ENCODE measurements around the gene PNP.
"Not testable (repeated sequence)": the region's sequence is repeated elsewhere in the genome, so short reads cannot be mapped to it uniquely, and the experiment has no call there.

Gene PNP

DNA sequence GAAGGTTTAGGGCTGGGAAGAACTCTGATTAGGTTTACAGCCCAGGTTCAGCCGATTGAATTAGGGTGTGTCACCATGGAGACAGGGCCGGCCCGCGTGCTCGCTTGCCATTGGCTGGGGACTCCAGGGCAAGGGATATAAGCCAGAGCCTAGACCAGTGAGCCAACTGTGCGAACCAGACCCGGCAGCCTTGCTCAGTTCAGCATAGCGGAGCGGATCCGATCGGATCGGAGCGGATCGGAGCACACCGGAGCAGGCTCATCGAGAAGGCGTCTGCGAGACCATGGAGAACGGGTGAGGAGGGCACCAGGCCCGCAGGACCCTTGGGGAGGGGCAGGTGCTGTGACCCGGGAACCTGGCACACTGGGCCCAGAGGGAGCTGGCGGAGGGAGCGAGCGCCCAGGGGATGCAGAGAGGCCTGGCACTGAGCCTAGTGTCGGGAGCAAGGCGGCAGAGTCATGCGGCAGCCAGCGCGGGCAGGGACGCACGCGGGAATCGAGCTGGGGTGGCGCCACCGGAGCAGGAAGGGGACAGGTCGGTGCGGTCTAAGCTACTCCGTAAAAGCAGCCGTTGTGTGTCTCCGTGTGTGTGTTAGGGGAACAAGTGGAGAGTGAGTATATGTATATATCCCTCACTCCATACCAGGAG, at the start of gene PNP:
PNP (plus strand) TSS at position 165 of the 648 bp plus-strand sequence; CDS start at position 284, 119 bp downstream.
- peak; percentile 81 for DNase-seq (ENCODE audit: low spot score)

DNA sequence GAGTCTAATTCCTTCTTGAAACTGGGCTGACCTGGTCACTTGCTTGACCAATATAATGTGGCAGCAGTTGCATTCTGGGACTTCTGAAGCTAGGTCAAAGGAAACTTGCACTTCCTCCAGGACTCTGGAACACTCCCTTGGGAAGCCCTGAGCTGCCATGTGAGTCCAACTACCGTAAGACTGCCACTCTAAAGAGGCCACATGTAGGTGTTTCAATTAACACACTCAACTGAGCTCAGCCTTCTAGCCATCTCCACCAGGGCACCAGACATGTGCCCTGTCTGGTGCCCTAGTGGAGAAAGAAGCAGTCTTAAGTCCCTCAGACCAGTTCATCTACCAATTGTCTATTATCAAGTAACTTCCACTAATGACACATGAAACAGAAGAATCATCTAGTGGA, 49.8 kb upstream of the PNP start:
- no peak for DNase-seq (ENCODE audit: low spot score)

DNA sequence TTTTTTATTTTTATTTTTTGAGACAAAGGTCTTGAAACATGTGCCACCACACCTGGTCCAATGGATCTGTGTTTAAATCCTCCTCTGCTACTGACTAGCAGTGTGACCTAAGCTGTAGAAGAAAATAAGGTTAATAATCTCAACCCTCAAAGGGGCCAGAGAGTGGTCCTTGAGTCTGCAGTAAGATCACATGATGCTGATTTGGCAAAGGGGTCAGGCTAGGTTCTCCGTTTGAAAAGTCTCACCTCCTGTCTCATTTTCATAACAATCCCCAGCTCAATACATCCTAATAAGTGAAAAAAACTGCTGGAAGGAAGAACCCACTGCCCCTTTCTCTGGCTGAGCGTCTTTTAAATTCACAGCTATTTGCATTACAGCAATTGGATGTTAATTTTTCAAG, 47.9 kb upstream of the PNP start:
- no peak for DNase-seq (ENCODE audit: low spot score)

DNA sequence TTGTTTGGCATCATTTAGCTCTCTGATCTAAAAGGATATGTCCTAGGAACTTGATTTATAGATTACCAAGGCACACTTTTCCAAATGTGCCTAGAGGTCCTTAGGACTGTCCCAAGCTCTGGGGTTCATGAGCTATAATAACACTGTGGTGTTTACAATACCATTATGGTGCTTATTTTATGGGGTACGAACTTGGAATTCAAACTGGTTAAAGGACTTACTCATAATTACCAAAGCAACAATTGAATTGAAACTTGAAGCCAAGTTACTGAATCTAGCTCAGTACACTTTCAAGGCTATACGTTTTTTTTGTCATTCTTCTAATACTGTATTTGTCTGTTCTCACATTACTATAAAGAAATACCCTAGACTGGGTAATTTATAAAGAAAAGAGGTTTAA, 46.3 kb upstream of the PNP start:
- DNase-seq (ENCODE audit: low spot score): no peak

DNA sequence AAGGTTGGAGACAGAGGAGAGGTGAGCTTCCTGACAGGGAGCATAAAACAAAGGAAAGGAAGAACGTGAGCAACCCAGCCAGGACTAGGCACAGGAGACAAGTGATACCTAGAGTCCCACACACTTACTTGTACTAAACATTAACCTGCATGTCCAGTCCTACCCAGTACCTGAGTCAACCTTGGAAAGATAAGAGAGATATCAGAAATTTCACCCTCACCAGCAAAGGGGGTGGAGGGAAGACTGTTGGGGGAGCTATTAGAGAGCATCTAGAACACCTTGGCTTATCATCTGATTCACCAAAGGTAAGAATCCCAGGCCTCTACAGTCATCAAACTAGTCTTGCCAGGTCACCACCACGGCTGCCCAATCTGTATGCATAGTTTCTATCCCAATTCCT, 44.4 kb upstream of the PNP start:
- DNase-seq (ENCODE audit: low spot score): no peak

DNA sequence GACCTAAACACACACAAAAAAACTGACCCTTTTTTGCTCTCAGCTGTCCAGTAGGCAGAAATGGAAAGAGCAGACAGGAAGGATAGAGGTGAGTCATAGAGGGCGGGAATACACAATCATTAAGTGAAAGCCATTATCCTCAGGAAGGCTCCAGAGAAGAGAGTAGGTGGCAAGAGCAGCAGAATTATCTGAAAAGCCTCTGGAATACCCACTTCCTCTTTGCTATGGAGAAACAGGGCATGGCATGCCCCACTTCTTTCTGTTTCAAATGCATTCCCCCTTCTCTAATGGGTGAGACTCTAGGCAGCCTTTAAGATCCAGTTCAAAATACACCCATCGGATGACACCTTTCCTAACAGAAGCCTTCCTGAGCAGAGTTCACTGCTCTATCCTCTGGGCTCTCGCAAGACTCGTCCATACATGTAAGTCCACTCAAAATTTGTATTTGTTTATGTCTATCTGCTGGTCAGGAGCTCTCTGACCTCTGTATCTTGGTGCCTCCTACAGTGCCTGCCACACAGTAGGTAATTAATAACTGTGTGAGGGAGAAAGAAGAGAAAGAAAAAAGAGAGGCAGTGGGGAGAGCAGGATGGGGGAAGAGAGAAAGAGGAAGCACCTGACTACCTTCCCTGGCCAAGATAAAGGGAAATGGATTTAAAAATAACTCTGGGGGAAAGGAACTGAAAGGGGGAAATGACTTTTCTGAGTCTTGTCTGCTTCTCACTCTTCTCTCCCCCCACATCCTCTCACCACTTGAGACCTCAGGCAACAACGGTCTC, 41.8 kb upstream of the PNP start:
- DNase-seq (ENCODE audit: low spot score): peak; percentile 63

DNA sequence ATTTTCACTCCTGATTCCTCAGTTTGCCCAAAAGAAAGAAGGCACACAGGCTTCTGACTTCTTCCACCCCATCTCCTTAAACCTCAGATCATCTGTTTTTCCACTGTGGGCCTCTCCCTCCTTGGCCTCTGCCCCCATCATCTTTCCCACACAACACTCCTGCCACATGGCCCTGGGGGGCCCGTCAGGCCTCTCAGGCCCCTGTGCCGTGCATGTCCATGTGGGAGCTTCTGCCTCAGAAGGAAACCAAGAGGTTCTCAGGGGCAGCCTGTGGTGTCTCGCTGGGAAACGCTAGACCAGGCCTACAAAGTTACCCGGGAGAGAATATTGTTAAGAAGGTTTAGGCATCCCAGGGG, 41.2 kb upstream of the PNP start:
- DNase-seq (ENCODE audit: low spot score): no peak

DNA sequence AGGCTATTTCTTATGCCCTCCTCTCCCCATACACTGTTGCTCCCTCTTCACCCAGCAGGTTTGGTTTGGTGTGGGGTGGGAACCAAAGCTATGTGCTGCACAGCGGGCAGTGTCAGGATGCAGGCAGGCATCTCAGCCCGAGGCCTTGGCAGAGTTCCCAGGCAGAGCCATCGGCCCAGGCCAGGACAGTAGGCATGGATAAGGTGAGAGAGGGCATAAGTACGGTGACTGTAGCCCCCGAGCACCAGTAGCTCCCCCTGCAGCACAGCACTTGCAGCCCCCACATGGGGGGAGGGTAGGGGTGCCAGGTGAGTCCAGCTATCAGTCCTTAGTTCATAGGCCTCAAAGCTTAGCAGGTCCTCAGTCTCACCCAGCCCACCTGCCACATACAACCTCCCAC, 40.4 kb upstream of the PNP start:
- DNase-seq (ENCODE audit: low spot score): no peak

DNA sequence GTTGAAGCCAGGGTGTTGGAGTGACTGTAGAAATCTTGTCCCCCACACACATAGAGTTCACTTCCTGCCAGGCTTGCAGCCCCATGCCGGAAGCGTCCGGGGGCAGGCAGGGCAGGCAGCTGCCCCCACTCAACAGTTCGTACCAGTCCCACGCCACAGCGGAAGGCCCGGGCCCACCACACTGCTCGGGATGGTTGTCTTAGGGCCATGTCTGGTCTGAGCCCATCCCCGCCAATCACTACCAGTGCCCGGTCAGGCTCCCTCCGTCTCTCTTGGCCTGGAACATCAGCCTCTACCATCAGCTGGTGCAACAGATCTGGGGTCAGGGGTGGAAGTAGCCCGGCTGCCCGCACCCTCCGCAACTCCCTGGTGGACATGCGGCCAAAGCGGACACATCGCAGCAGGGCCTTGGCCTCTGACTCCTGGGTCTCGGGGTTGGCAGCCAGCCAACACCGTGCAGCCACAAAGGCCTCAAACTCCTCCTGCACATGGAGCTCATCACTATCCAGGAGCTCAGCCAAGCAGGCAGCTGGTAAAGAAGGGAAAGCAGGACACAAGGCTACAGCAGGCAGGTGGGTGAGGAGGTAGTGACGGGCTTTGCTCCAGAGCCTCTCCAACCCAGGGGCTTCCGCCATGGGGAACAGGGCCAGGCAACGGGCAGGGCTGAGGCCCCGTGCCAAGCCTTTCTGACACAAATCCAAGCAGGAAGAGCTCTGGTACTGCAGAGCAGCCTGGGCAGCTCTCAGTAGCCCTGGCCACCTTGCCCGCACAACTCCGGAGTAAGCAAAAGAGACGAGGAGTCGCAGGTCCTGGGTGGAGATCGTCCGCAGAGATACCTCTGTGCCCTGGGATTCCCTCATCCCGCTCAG, 39.2 kb upstream of the PNP start:
- no peak for DNase-seq (ENCODE audit: low spot score)

DNA sequence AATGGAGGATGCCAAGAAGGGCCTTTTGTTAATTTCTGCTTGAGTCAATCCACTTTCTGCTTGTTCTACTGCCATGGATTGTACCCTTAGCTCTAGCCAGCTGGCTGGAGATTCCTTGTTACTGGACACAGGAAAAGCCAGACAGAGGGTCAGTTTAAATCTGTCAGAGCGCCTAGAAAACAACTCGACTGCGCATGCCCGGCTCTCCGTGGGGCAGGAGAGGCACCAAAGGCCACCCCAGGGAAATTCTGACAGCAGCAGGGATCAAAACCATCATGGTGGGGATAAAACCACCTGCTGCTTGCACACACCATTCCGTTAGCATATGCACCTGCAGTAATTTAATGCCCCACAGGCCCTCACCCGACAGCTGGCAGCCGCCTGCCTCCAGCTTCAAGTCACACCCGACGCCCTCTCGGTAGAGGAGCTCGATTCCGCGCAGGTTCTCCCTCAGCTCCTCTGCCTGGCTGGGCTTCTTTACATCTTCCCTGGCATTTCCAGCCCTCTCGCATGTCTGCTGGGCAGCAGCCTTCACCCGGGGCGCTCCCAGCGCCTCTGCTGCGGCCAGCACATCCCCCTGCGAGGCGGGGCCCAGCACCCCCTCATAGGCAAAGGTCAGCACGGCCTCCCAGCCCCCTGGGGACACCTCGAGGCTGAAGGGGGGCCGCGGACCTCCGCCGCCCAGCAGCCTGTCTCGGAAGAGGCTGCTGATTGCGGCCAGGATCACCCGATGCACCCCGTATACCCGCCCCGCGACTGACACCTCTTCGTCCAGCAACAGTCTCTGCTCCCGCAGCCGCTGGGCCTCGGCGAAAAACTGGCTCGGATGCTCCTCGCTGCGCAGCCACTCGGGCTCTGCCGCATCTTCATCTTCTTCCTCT, 34.3 kb upstream of the PNP start:
- no peak for DNase-seq (ENCODE audit: low spot score)

DNA sequence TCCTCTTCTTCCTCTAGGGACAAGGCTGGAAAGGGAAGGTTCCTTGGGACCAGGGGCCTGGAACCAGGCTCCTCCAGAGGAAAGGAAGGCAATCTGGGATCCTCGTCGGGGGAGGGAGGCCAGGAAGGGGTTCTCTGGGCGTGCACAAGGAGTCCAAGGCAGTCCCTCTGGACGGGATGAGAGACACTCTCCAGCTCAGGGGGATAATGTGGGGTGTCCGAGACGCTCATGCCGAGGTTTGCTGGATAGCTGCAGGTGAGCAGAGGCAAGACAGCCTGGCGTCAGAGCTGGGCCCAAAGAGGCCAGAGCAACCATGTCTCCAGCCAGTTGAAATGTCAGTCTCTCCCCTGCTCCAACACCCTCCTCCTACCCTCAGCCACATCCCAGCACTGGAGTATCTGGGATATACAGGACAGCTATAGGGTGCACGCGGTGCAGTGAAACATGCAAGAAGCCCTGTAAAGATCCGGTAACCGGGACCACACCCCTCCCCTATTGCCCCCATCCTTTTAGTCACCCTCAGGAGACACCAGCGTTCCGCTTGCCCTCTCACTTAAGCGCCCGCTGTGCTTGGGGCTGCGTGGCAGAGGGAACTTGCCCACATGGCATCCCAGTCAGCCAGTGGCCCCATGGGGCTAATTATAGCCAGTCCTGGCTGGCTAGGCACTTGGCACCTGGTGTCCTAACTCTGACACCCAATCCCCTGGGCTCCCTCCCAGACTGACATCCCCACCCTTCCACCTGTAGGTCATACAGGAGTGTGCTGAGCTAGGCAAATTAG, 33.4 kb upstream of the PNP start, which contains the start of gene KLHL33:
KLHL33 (minus strand) TSS at position 585 of the 781 bp plus-strand sequence; CDS start at position 230, 355 bp downstream.
- no peak for DNase-seq (ENCODE audit: low spot score)

DNA sequence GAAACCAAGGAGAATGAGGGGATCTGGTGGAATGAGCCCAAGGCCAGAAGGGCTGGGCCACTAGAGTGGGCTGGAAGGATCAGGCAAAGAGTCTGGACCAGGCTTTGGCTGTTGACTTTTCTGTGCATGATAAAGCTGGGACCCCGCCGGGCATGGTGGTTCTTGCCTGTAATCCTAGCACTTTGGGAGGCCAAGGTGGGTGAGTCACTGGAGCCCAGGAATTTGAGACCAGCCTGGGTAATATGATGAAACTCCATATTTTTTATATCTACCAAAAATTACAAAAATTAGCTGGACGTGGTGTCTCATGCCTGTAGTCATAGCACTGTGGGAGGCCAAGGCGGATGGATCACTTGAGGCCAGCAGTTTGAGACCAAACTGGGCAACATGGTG, 32.8 kb upstream of the PNP start:
- no peak for DNase-seq (ENCODE audit: low spot score)

DNA sequence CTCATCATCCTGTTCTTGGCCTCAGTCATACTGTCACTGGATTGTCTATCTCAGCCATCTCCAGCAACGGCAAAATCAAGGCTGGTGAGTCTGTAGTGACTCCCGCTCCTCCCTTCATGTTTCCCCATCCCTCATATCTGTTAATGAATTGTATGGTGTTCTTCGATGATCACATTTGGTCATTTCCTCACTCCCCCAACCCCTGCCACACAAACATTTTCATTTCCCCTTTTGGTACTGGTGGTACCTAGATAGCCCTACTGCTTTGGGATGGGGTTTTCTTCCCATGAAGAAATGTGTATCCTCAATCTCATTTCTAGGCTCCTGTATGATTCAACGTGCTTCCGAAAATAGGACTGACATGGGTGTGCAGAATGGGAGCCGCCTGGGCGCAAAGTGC, 30.5 kb upstream of the PNP start:
- no peak for DNase-seq (ENCODE audit: low spot score)

DNA sequence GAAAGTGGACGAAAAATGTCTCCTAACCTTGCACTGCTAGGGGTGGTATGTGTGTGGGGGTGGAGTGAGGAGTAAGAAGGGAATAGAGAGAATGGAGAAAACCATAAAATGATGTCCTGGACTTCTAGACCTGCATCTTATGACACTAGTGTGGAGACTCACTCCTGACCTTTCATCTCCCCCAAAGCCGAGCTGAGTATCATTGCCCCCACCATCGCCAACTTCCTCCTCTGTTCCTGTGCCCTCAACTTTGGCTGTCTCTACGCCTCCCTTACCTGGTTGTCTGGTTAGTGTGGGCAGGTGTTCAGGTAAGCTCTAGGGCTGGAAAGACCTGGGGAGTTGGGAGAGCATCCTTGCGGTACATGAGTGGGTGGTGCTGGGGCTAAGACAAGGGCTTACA, 28.7 kb upstream of the PNP start:
- no peak for DNase-seq (ENCODE audit: low spot score)

DNA sequence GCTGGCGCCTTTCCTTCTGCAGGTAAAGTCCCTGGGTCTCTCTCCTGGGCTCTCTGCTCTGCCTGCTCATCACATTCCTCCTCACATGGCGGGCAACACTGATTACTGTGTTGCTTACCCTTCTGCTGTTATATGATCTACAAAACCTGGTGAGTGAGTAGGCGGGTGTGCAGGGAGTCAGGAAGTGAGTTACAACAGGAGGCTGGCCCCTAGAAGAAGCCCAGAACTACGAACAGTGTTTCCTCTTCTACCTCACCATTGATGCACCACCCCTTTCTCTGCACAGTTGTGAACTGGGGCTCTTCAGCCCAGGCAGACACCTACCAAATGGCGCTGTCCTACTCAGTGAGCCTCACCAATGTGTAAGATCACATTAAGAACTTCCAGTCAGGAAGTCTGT, 28.3 kb upstream of the PNP start:
- no peak for DNase-seq (ENCODE audit: low spot score)

DNA sequence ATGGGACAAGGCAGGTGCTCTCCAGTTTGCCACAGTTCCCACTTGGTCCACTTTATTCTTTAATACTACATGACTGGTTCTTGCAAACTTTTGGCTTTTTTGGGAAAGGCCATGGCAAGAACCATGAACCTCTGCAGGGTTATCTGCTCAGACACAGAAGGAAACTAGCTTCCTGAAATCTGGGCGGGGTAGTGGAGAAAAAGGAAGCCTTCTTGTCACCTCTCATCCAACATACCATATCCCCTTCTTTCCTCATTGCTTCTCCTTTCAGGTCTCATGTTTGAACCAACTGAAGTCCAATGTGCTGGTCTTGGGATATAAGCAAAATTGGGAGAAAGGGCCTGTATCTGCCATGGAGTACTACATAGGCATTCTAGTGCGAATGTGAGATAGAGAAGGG, 27.7 kb upstream of the PNP start:
- no peak for DNase-seq (ENCODE audit: low spot score)

DNA sequence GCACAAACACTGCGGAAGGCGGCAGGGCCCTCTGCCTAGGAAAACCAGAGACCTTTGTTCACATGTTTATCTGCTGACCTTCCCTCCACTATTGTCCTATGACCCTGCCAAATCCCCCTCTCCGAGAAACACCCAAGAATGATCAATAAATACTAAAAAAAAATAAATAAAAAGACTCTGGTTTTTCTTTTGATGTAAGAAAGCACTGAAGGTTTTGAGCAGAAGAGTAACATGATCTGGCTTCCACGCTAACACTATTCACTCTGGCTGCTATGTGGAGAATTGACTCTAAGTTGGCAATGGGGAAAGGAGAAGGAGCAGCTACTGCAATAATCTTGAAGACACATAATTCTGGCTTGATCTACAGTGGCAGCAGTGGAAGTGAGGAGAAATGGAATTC, 25.6 kb upstream of the PNP start:
- DNase-seq (ENCODE audit: low spot score): not testable (repeated sequence)

DNA sequence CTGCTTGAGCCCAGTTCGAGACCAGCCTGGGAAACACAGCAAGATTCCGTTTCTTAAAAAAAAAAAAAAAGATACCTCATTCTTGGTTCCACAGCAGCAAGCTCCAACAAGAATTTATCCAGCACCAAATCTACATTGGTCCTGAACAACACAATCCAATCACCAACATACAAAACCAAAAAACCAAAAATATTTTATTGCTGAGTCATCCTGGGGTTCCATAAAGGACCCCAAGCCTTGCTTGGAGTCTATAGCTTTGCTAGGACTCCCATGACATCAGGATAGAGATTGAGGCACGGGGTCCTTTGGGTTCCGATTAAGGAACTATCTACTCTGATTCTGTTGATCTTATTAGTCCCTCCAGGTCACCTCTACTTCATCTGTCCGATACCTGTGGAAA, 22.3 kb upstream of the PNP start:
- DNase-seq (ENCODE audit: low spot score): no peak

DNA sequence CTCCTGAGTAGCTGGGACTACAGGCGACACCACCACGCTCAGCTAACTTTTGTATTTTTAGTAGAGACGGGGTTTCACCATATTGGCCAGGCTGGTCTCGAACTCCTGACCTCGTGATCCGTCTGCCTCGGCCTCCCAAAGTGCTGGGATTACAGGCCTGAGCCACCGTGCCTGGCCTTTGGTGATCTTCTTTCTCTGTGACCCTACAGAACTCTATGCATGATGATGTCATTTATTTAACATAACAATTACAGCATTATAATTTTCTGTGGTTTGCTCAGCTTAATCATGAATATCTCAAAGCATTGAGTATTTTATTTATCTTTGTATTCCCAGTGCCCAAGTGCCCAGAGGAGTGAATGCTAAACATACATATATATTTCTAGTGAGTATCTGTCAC, 16.4 kb upstream of the PNP start:
- DNase-seq (ENCODE audit: low spot score): not testable (repeated sequence)

DNA sequence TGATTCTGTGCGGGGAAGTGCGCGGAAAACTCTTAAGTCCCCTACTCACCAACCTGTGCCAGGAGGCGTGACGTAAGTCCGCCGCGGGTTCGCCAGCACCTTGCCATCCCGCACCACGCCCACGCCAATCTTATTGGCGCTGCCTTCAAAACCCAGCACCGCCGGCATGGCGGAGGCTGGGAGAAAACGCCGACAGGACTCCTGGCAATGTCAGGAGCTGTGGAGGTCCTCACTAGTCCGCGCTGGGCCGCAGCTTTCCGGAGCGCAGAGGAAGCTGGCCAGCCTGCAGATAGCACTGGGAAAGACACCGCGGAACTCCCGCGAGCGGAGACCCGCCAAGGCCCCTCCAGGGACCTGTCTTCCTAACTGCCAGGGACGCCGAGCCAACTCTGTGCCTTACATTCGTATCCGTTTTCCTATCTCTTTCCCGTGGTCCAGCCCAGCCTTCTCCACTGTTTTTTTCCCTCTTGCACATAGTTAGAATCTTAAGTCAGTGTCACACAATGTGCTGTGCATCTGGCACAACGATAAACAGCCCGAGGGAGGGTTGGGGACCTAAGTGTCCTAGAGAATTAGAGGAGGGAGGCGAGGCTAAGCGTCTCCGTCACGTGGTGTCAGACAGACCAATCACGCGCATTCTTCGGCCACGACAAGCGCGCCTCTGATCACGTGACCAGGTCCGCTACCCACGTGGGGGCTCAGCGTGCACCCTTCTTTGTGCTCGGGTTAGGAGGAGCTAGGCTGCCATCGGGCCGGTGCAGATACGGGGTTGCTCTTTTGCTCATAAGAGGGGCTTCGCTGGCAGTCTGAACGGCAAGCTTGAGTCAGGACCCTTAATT, 14.5 kb upstream of the PNP start, which contains the start of the genes APEX1 and OSGEP:
APEX1 (plus strand) TSS at position 711 of the 839 bp plus-strand sequence. CDS start 420 bp downstream, outside the sequence.
OSGEP (minus strand) TSS at position 297 of the 839 bp plus-strand sequence; CDS start at position 168, 129 bp downstream.
- DNase-seq (ENCODE audit: low spot score): peak; percentile 98

All from kidney capillary endothelial cell (primary cell).